COLO668 (cell line): Measurements from ENCODE around the gene CYP2A6.
A peak's percentile ranks its signal among the peaks of the same experiment; 100 is the strongest.

Source experiments
- DNase-seq: peaks from one replicate; lab custom pipeline; 2025; ENCODE audit not compliant: unreplicated experiment; lab: John Stamatoyannopoulos, UW

Gene CYP2A6

GRCh38 chr19:40803170-40803856 lies 46.9 kb downstream of the CYP2A6 start:
- no peak for DNase-seq

GRCh38 chr19:40802300-40803169 lies 47.7 kb downstream of the CYP2A6 start:
- no peak for DNase-seq

GRCh38 chr19:40801426-40802299 lies 48.6 kb downstream of the CYP2A6 start:
- DNase-seq = no peak

- no peak for DNase-seq
Observed at GRCh38 chr19:40800997-40801377, 49.3 kb downstream of the CYP2A6 start.

- no peak for DNase-seq
Observed at GRCh38 chr19:40800339-40800996, 49.8 kb downstream of the CYP2A6 start.

GRCh38 chr19:40799558-40800338 lies 50.5 kb downstream of the CYP2A6 start:
- DNase-seq = peak; percentile 43

- DNase-seq = peak; percentile 100
Observed at GRCh38 chr19:40798683-40799557, 51.3 kb downstream of the CYP2A6 start, which contains the start of gene EGLN2. TSS of gene EGLN2 (plus strand) at chr19:40799191. CDS start at chr19:40800573, 1,382 bp downstream.

GRCh38 chr19:40797963-40798682 lies 52.1 kb downstream of the CYP2A6 start:
- peak; percentile 76 for DNase-seq

GRCh38 chr19:40797166-40797962 lies 52.9 kb downstream of the CYP2A6 start:
- no peak for DNase-seq
